ENCODE results near the gene CREBZF. TPM values are rescaled to one million over a fixed set of nuclear protein-coding genes. Genes with fewer than 3 reads are reported as not detected.
"Not testable (repeated sequence)": the region's sequence is repeated elsewhere in the genome, so short reads cannot be mapped to it uniquely, and the experiment has no call there.

The CREBZF gene
- total RNA-seq, 1 donor from 2014 or later = 42.8 TPM

DNA sequence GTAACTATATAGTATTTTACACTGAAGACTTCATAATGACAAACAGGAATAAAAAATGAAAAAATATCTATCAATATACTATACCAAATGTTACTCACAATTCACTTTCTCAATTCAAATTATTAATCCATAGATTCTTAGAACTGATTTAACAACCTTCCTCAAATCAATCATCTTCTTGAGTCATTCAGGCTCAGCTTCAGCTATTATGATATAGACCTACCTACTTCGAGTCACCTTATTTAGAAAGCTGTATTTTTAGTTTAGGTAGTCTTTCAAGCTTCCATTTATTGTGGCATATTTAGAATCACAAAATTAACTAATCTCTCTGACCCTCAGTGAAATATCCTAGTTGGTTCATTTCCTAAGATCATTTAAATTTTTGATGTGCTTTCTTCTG, 8.2 kb downstream of the CREBZF start:
- Histone ChIP-seq H3K27ac (no peak overlapping the region), H3K9me3 (no peaks in the 10 kb centered on the region), H3K27me3 (no peaks in the 10 kb centered on the region), H3K4me1 (peaks cover 33% of the 10 kb centered on the region), H3K36me3 (peaks cover 82% of the 10 kb centered on the region), H3K4me3 (no peak overlapping the region)
- no peak for ATAC-seq
- TF ChIP-seq, protein P1, sequence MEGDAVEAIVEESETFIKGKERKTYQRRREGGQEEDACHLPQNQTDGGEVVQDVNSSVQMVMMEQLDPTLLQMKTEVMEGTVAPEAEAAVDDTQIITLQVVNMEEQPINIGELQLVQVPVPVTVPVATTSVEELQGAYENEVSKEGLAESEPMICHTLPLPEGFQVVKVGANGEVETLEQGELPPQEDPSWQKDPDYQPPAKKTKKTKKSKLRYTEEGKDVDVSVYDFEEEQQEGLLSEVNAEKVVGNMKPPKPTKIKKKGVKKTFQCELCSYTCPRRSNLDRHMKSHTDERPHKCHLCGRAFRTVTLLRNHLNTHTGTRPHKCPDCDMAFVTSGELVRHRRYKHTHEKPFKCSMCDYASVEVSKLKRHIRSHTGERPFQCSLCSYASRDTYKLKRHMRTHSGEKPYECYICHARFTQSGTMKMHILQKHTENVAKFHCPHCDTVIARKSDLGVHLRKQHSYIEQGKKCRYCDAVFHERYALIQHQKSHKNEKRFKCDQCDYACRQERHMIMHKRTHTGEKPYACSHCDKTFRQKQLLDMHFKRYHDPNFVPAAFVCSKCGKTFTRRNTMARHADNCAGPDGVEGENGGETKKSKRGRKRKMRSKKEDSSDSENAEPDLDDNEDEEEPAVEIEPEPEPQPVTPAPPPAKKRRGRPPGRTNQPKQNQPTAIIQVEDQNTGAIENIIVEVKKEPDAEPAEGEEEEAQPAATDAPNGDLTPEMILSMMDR (IDR thresholded peaks at IDR 0.05) = no peak
- intact Hi-C loops (cut with DNase I) = no loop called here
- no peak for DNase-seq

DNA sequence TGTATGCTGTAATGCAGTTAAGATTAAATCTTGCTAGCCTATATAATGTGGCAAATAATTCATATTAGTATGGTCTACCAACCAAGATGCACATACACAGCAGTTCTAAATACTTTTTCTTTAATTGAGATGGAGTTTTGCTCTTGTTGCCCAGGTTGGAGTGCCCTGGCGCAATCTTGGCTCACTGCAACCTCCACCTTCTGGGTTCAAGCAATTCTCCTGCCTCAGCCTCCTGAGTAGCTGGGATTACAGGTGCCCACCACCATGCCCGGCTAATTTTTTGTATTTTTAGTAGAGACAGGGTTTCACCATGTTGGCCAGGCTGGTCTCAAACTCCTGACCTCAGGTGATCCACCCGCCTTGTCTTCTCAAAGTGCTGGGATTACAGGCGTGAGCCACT, 10.6 kb downstream of the CREBZF start:
- peaks cover 11% of the 10 kb centered on the region for H3K4me1 ChIP-seq
- intact Hi-C loops (cut with DNase I); DNase-seq; H3K27ac ChIP-seq; H3K4me3 ChIP-seq; H3K27me3 ChIP-seq; ATAC-seq; H3K9me3 ChIP-seq: not testable (repeated sequence)
- peaks cover 69% of the 10 kb centered on the region for H3K36me3 ChIP-seq

DNA sequence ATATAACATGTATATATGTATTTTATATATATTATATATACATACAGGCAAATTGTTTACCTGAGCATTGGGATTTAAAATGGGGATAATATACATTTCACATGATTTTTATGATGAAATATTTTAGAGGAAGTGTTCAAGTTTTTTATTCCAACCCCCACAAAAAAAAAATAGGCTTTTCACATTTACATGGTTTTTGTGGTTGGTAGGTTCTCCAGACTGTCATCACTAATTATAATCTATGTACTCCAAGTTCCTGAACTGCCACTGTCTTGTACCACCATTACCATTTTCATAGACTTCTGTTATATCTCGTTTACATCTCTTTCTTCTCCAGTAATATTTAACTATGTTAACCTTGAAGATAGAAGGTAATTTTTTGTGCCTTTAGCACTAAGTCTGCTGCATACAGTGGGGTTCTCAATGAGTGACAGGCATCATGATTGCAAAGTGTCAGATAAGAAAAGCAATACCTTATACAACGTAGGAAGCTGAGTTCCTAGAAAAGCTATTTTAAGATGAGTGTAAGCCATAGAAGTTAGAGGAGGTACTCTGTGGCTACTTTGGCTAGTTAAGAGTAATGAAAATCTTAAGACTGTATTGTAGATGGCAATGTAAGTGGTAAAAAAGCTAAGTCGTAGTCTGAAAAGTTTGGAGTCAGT, 12.0 kb downstream of the CREBZF start:
- Histone ChIP-seq H3K4me3 (no peak overlapping the region), H3K27me3 (no peaks in the 10 kb centered on the region), H3K36me3 (peaks cover 56% of the 10 kb centered on the region), H3K9me3 (no peaks in the 10 kb centered on the region), H3K27ac (no peak overlapping the region), H3K4me1 (peaks cover 14% of the 10 kb centered on the region)
- ATAC-seq = no peak
- intact Hi-C loops (cut with DNase I) = no loop called here
- no peak for DNase-seq
- TF ChIP-seq, protein P1 (IDR thresholded peaks at IDR 0.05) = no peak

DNA sequence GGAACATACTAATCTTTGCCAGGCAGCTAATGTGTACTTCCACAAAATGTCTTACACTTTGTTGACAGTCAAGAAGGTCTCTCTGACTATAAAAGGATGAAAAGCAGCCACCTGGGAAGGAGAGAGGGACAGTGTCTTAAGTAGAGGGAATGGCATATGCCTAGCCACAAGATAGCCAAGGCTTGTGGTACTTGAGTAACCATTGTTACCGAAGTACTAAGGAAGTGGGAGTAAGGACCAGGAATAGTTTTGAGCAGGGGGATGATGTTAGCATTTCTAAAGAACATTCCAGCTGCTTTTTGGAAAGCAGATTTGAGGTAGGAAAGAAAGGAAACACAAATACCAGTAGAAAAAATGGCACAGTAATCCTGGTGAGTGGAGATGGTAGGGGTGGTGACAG, 13.8 kb downstream of the CREBZF start:
- ATAC-seq = no peak
- TF ChIP-seq, protein P1 (IDR thresholded peaks at IDR 0.05) = no peak
- H3K27ac ChIP-seq = no peak overlapping the region
- H3K4me1 ChIP-seq = peaks cover 19% of the 10 kb centered on the region
- no peaks in the 10 kb centered on the region for H3K9me3 ChIP-seq
- intact Hi-C loops (cut with DNase I) = no loop called here
- no peaks in the 10 kb centered on the region for H3K27me3 ChIP-seq
- DNase-seq = no peak
- peaks cover 39% of the 10 kb centered on the region for H3K36me3 ChIP-seq
- H3K4me3 ChIP-seq = no peak overlapping the region

DNA sequence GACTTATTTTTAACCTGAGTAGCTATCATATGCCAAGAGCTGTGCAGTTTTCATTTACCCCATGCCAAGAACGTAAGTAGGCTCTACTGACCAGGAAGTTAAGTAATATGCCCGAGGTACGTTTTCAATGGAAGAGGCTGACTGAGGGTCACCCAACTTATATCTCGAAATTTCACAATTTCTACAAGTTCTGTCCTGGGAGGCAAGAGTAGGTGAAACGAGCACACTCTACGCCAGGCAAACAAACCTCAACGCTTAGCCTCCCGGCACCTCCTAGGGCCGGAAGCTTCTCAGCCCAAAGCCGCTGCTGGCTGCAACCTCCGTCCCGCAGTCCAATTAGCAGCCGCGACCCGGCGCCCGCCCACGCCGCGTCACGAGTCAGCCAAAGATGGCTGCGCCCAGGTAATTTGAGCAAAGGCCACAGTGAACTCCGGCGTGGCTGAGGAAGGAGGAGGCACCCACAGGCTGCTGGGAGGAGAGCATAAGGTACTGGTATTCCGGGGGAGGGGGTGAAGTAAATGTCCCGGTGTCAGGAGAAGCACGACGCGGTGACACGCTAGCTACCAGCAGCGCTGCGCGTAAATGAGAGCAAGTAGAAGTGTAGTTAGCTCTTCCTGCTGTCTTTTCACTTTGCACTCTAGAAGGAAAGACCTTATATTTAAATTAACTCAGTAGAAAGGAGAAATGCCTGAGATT, 17.2 kb downstream of the CREBZF start, which contains the start of gene TMEM126A:
Gene TMEM126A, plus strand, starts transcription at position 364 of the 696 bp plus-strand sequence. CDS start 2,289 bp downstream, outside the sequence.
- TF ChIP-seq, protein P1 (IDR thresholded peaks at IDR 0.05) = no peak
- ATAC-seq = peak; percentile 100
- intact Hi-C loops (cut with DNase I) = no loop called here

DNA sequence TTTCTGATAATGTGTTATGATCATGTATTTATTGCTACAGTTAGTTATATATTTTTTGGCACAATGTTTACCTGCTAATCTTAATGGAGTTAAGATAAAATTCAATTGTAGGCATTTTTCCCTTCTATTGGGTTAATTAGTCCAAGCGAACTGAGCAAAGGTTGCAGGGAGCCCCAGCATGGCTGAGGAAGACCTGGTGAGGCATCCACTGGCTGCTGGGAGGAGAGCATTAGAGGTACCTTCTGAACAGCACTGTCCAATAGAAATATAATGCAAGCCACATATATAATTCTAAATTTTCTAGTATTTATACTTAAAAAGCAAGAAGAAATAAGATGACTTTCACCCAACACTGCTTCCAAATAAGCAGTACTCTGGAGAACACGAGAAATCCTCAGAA, 17.9 kb downstream of the CREBZF start:
- peak overlapping the region; percentile 85 for H3K27ac ChIP-seq
- DNase-seq (no peak), ATAC-seq (no peak)
- H3K36me3 ChIP-seq = peaks cover 9% of the 10 kb centered on the region
- no peaks in the 10 kb centered on the region for H3K27me3 ChIP-seq
- H3K4me3 ChIP-seq = peak overlapping the region; percentile 75
- H3K4me1 ChIP-seq = peaks cover 19% of the 10 kb centered on the region
- intact Hi-C loops (cut with DNase I) = no loop called here
- H3K9me3 ChIP-seq = no peaks in the 10 kb centered on the region
- TF ChIP-seq, protein P1 (IDR thresholded peaks at IDR 0.05) = no peak

More for the DNA sequence above, 17.2 kb downstream of the CREBZF start, which contains the start of gene TMEM126A:
- no peaks in the 10 kb centered on the region for H3K9me3 ChIP-seq
- no peaks in the 10 kb centered on the region for H3K27me3 ChIP-seq
- peaks cover 9% of the 10 kb centered on the region for H3K36me3 ChIP-seq
- peak; percentile 96 for DNase-seq
- H3K4me1 ChIP-seq = peaks cover 19% of the 10 kb centered on the region
- peak within 1 kb of the TSS; percentile 75 for H3K4me3 ChIP-seq
- H3K27ac ChIP-seq = peak within 1 kb of the TSS; percentile 85

Measured in upper lobe of right lung (tissue), 1 donor.